ENCODE data around the gene IGSF1. TPM values are rescaled to one million over a fixed set of nuclear protein-coding genes. Genes with fewer than 3 reads are reported as not detected.
A peak's percentile ranks its signal among the peaks of the same experiment; 100 is the strongest.

The IGSF1 gene
- total and polyA plus RNA-seq, 12 donors: 0.19 to 21.4 (median 4.2) TPM

- Histone ChIP-seq H3K4me3 (no peak overlapping the region), H3K9me3 (no peaks in the 10 kb centered on the region), H3K27me3 (peaks cover 0 to 24% (median 0%) of the 10 kb centered on the region in 7 donors), H3K4me1 (no peaks in the 10 kb centered on the region), H3K36me3 (no peaks in the 10 kb centered on the region), H3K27ac (no peak overlapping the region)
- no peak for TF ChIP-seq CTCF (IDR thresholded peaks at IDR 0.05)
- 66 to 69% methylated on average over 4 of the region's 4 CpGs for WGBS, 2 donors
- DNase-seq (no peak), ATAC-seq (no peak)
- intact Hi-C loops (cut with DNase I): no loop called here
These were observed 1.4 kb downstream of the IGSF1 start for GRCh38 chrX:131287560-131288179.

- no peaks in the 10 kb centered on the region for H3K4me1 ChIP-seq
- no peaks in the 10 kb centered on the region for H3K36me3 ChIP-seq
- ATAC-seq (no peak), DNase-seq (no peak)
- H3K9me3 ChIP-seq: no peaks in the 10 kb centered on the region
- intact Hi-C loops (cut with DNase I): no loop called here
- no peak for TF ChIP-seq CTCF (IDR thresholded peaks at IDR 0.05)
- 45% methylated on average over 4 of the region's 4 CpGs for WGBS, 2 donors
- H3K4me3 ChIP-seq: no peak overlapping the region
- no peak overlapping the region for H3K27ac ChIP-seq
- peaks cover 0 to 23% (median 0%) of the 10 kb centered on the region in 7 donors for H3K27me3 ChIP-seq
These were observed 9.5 kb downstream of the IGSF1 start for GRCh38 chrX:131279617-131280016.

- Histone ChIP-seq H3K27ac (no peak overlapping the region), H3K4me1 (no peaks in the 10 kb centered on the region), H3K9me3 (no peaks in the 10 kb centered on the region), H3K36me3 (no peaks in the 10 kb centered on the region), H3K27me3 (peaks cover 0 to 27% (median 0%) of the 10 kb centered on the region in 7 donors), H3K4me3 (no peak overlapping the region)
- DNase-seq (no peak), ATAC-seq (no peak)
- intact Hi-C loops (cut with DNase I): no loop called here
- no peak for TF ChIP-seq CTCF (IDR thresholded peaks at IDR 0.05)
- WGBS, 2 donors: 54 to 69% methylated on average over 10 of the region's 10 CpGs
These were observed 9.9 kb downstream of the IGSF1 start for GRCh38 chrX:131279197-131279596.

GRCh38 chrX:131277543-131278136, 11.5 kb downstream of the IGSF1 start:
- intact Hi-C loops (cut with DNase I): no loop called here
- H3K27me3 ChIP-seq: peaks cover 0 to 38% (median 0%) of the 10 kb centered on the region in 7 donors
- no peaks in the 10 kb centered on the region for H3K36me3 ChIP-seq
- no peaks in the 10 kb centered on the region for H3K4me1 ChIP-seq
- no peak overlapping the region for H3K27ac ChIP-seq
- DNase-seq: peak in 1 of 2 donors; percentile 16
- WGBS, 2 donors: 35 to 38% methylated on average over 9 to 11 of the region's 11 CpGs
- no peak for TF ChIP-seq CTCF (IDR thresholded peaks at IDR 0.05)
- peak overlapping the region in 1 of 10 donors; percentile 15 for H3K4me3 ChIP-seq
- H3K9me3 ChIP-seq: no peaks in the 10 kb centered on the region
- ATAC-seq: peak in 5 of 8 donors; percentile 20 to 70 (median 55)

Data from heart right ventricle (tissue), 16 donors.